ENCODE data around the gene TTC32. TPM values are rescaled to one million over a fixed set of nuclear protein-coding genes. Genes with fewer than 3 reads are reported as not detected.

Gene TTC32
- total RNA-seq, 1 donor from 2014 or later = 7.0 TPM

GRCh38 chr2:19878268-19879046, 23.3 kb downstream of the TTC32 start:
- no peak for DNase-seq (ENCODE audit: extremely low read depth, low read depth, low spot score)

GRCh38 chr2:19876751-19877150, 25.0 kb downstream of the TTC32 start:
- DNase-seq (ENCODE audit: extremely low read depth, low read depth, low spot score) = no peak

- no peak for DNase-seq (ENCODE audit: extremely low read depth, low read depth, low spot score)
Observed at GRCh38 chr2:19875280-19875679, 26.5 kb downstream of the TTC32 start.

GRCh38 chr2:19874726-19875125, 27.1 kb downstream of the TTC32 start:
- DNase-seq (ENCODE audit: extremely low read depth, low read depth, low spot score) = no peak

- DNase-seq (ENCODE audit: extremely low read depth, low read depth, low spot score) = no peak
Observed at GRCh38 chr2:19873014-19873413, 28.8 kb downstream of the TTC32 start.

GRCh38 chr2:19872302-19872701, 29.5 kb downstream of the TTC32 start:
- DNase-seq (ENCODE audit: extremely low read depth, low read depth, low spot score) = no peak

GRCh38 chr2:19871836-19872235, 29.9 kb downstream of the TTC32 start:
- no peak for DNase-seq (ENCODE audit: extremely low read depth, low read depth, low spot score)

GRCh38 chr2:19870792-19871191, 31.0 kb downstream of the TTC32 start:
- DNase-seq (ENCODE audit: extremely low read depth, low read depth, low spot score) = no peak

GRCh38 chr2:19868701-19869580, 32.8 kb downstream of the TTC32 start:
- no peak for DNase-seq (ENCODE audit: extremely low read depth, low read depth, low spot score)

GRCh38 chr2:19868224-19868623, 33.6 kb downstream of the TTC32 start:
- DNase-seq (ENCODE audit: extremely low read depth, low read depth, low spot score) = no peak

GRCh38 chr2:19866771-19867170, 35.0 kb downstream of the TTC32 start:
- no peak for DNase-seq (ENCODE audit: extremely low read depth, low read depth, low spot score)

- no peak for DNase-seq (ENCODE audit: extremely low read depth, low read depth, low spot score)
Observed at GRCh38 chr2:19865151-19865550, 36.6 kb downstream of the TTC32 start.

- DNase-seq (ENCODE audit: extremely low read depth, low read depth, low spot score) = no peak
Observed at GRCh38 chr2:19864381-19864780, 37.4 kb downstream of the TTC32 start.

GRCh38 chr2:19863303-19864041, 38.3 kb downstream of the TTC32 start:
- no peak for DNase-seq (ENCODE audit: extremely low read depth, low read depth, low spot score)

- no peak for DNase-seq (ENCODE audit: extremely low read depth, low read depth, low spot score)
Observed at GRCh38 chr2:19861813-19862212, 40.0 kb downstream of the TTC32 start.

GRCh38 chr2:19860022-19860421, 41.8 kb downstream of the TTC32 start:
- DNase-seq (ENCODE audit: extremely low read depth, low read depth, low spot score) = no peak

GRCh38 chr2:19859565-19859964, 42.2 kb downstream of the TTC32 start:
- no peak for DNase-seq (ENCODE audit: extremely low read depth, low read depth, low spot score)

GRCh38 chr2:19857806-19858205, 44.0 kb downstream of the TTC32 start:
- no peak for DNase-seq (ENCODE audit: extremely low read depth, low read depth, low spot score)

- no peak for DNase-seq (ENCODE audit: extremely low read depth, low read depth, low spot score)
Observed at GRCh38 chr2:19857100-19857499, 44.7 kb downstream of the TTC32 start.

- no peak for DNase-seq (ENCODE audit: extremely low read depth, low read depth, low spot score)
Observed at GRCh38 chr2:19855542-19856431, 46.0 kb downstream of the TTC32 start.

Measured in glomerular endothelial cell (primary cell).